Osteoblast (primary cell): ENCODE measurements around the gene PLCH2. TPM values are rescaled to one million over a fixed set of nuclear protein-coding genes. Genes with fewer than 3 reads are reported as not detected.
"Not testable (repeated sequence)": the region's sequence is repeated elsewhere in the genome, so short reads cannot be mapped to it uniquely, and the experiment has no call there.

Experiments
- DNase-seq: peaks from one replicate; pipeline ENCODE4 v3.0.0; 2011; ENCODE audit warnings: low spot score, mixed read lengths; ENCODE audit not compliant: insufficient read length; ENCODE audit errors: missing footprints
- H2AFZ ChIP-seq: 2 replicates; pipeline ENCODE4 v1.6.0; 2011; ENCODE audit warnings: mild to moderate bottlenecking, low read length
- H3K27ac ChIP-seq: 2 replicates; pipeline ENCODE4 v1.5.1; 2011; ENCODE audit warnings: mild to moderate bottlenecking, low read depth, low read length, moderate library complexity
- H3K27me3 ChIP-seq: 2 replicates; pipeline ENCODE4 v1.6.0; 2012; ENCODE audit warnings: mild to moderate bottlenecking, control low read depth, inconsistent platforms, low read length, moderate library complexity; ENCODE audit not compliant: insufficient read depth
- H3K36me3 ChIP-seq: 2 replicates; pipeline ENCODE4 v1.5.1; 2011; ENCODE audit warnings: mild to moderate bottlenecking, low read length, control low read depth, moderate library complexity; ENCODE audit not compliant: insufficient read depth
- H3K4me1 ChIP-seq: 2 replicates; pipeline ENCODE4 v1.5.1; 2011; ENCODE audit warnings: mild to moderate bottlenecking, low read length, control low read depth, moderate library complexity; ENCODE audit not compliant: insufficient read depth
- H3K4me2 ChIP-seq: 2 replicates; pipeline ENCODE4 v1.6.0; 2011; ENCODE audit warnings: mild to moderate bottlenecking, low read length; ENCODE audit not compliant: insufficient read depth
- H3K4me3 ChIP-seq: fragments of 200-600 bp; sonication (generic); 3 replicates; pipeline ENCODE4 v1.5.1; 2012; ENCODE audit warnings: mild to moderate bottlenecking, low read length, inconsistent platforms; ENCODE audit not compliant: insufficient read depth
- H3K79me2 ChIP-seq: 2 replicates; pipeline ENCODE4 v1.6.0; 2012; ENCODE audit warnings: mild to moderate bottlenecking, low read length, control low read depth, inconsistent platforms; ENCODE audit not compliant: insufficient read depth
- H3K9me3 ChIP-seq: 2 replicates; pipeline ENCODE4 v1.5.1; 2011; ENCODE audit warnings: low read depth, low read length, control low read depth
- H4K20me1 ChIP-seq: 2 replicates; pipeline ENCODE4 v1.6.0; 2012; ENCODE audit warnings: mild to moderate bottlenecking, low read length, control low read depth; ENCODE audit not compliant: insufficient read depth
- CTCF ChIP-seq: IDR thresholded peaks from 2 replicates; pipeline ENCODE4 v1.5.1; 2011; ENCODE audit warnings: mild to moderate bottlenecking, low read depth, low read length, moderate library complexity; ENCODE audit errors: extremely low read depth
- total RNA-seq: library from RNA; depleted of rRNA; stranded (reverse); fragments of >200 nt; gene quantifications from 2 replicates; pipeline ENCODE4 v1.2.3, GENCODE V29; 2012

The PLCH2 gene
- total RNA-seq, 1 donor = under 0.01 TPM

GRCh38 chr1:2552189-2552588 is 76.1 kb downstream of the PLCH2 start:
- Histone ChIP-seq H3K4me3 (no peak overlapping the region), H2AFZ (no peak overlapping the region), H3K4me1 (peaks cover 16% of the 10 kb centered on the region), H3K4me2 (no peak overlapping the region), H3K9me3 (no peaks in the 10 kb centered on the region), H3K27ac (no peak overlapping the region), H3K36me3 (no peaks in the 10 kb centered on the region), H3K79me2 (peaks cover 3% of the 10 kb centered on the region), H4K20me1 (no peaks in the 10 kb centered on the region), H3K27me3 (no peaks in the 10 kb centered on the region)
- no peak for TF ChIP-seq CTCF
- DNase-seq = peak; percentile 50

- H3K9me3 ChIP-seq, H3K4me3 ChIP-seq, H2AFZ ChIP-seq, DNase-seq, H3K27ac ChIP-seq, H3K27me3 ChIP-seq, H3K4me2 ChIP-seq, H3K36me3 ChIP-seq, H3K79me2 ChIP-seq, H4K20me1 ChIP-seq: not testable (repeated sequence)
- peaks cover 16% of the 10 kb centered on the region for H3K4me1 ChIP-seq
Observed at GRCh38 chr1:2553076-2553475, 77.0 kb downstream of the PLCH2 start.

- no peaks in the 10 kb centered on the region for H4K20me1 ChIP-seq
- no peak overlapping the region for H3K27ac ChIP-seq
- TF ChIP-seq CTCF = no peak
- H3K4me3 ChIP-seq = no peak overlapping the region
- H3K4me1 ChIP-seq = peaks cover 7% of the 10 kb centered on the region
- H3K9me3 ChIP-seq = no peaks in the 10 kb centered on the region
- no peak overlapping the region for H3K4me2 ChIP-seq
- no peaks in the 10 kb centered on the region for H3K36me3 ChIP-seq
- H3K79me2 ChIP-seq = peaks cover 3% of the 10 kb centered on the region
- H2AFZ ChIP-seq = no peak overlapping the region
- DNase-seq = peak; percentile 62
- H3K27me3 ChIP-seq = no peaks in the 10 kb centered on the region
Observed at GRCh38 chr1:2553871-2554620, 78.0 kb downstream of the PLCH2 start.

- Histone ChIP-seq H4K20me1 (no peaks in the 10 kb centered on the region), H3K4me3 (no peak overlapping the region), H3K9me3 (no peaks in the 10 kb centered on the region), H3K36me3 (no peaks in the 10 kb centered on the region), H3K4me2 (no peak overlapping the region), H2AFZ (no peak overlapping the region), H3K27ac (no peak overlapping the region), H3K79me2 (peaks cover 3% of the 10 kb centered on the region), H3K27me3 (no peaks in the 10 kb centered on the region), H3K4me1 (peaks cover 6% of the 10 kb centered on the region)
- peak; percentile 93 for DNase-seq
- TF ChIP-seq CTCF = peak; percentile 44
Observed at GRCh38 chr1:2554621-2555387, 78.7 kb downstream of the PLCH2 start.

Other genes with a start within 250 kb of the PLCH2 start
- gene SKI, start 248.0 kb upstream of the PLCH2 start, total RNA-seq = 48.9 TPM in 2 replicates
- gene MORN1, start 84.7 kb upstream of the PLCH2 start, total RNA-seq = 12.4 and 13.4 TPM in 2 replicates
- 77.8 and 95.2 TPM in 2 replicates for gene RER1, start 84.4 kb upstream of the PLCH2 start, total RNA-seq
- gene PEX10, start 63.7 kb upstream of the PLCH2 start, total RNA-seq = 33.9 and 34.7 TPM in 2 replicates
- 15.2 and 18.6 TPM in 2 replicates for gene PANK4, start 50.3 kb downstream of the PLCH2 start, total RNA-seq
- not detected in 2 replicates for gene HES5, start 54.0 kb downstream of the PLCH2 start, total RNA-seq
- 29.2 and 36.6 TPM in 2 replicates for gene TNFRSF14, start 80.1 kb downstream of the PLCH2 start, total RNA-seq
- gene PRXL2B, start 110.5 kb downstream of the PLCH2 start, total RNA-seq = 8.0 and 9.4 TPM in 2 replicates
- under 0.01 TPM in 1 of 2 replicates, not detected in the other for gene MMEL1, start 156.7 kb downstream of the PLCH2 start, total RNA-seq